Measurements from ENCODE around the gene WDFY2. TPM values are rescaled to one million over a fixed set of nuclear protein-coding genes. Genes with fewer than 3 reads are reported as not detected.

Gene WDFY2
- total and polyA plus RNA-seq, 4 donors: 3.4 to 10.5 (median 5.8) TPM

GRCh38 chr13:51666839-51667238, 82.6 kb downstream of the WDFY2 start:
- 93% methylated on average over 1 of the region's 1 CpG for WGBS

More at GRCh38 chr13:51666839-51667238, 82.6 kb downstream of the WDFY2 start:
- H3K36me3 ChIP-seq (ENCODE audit: control insufficient read depth in 4 of 4, insufficient read depth in 3 of 4, low read depth in 1 of 4, low read length in 3 of 4): no peaks in the 10 kb centered on the region
- H3K9ac ChIP-seq (ENCODE audit: low read depth in 1 of 2, low read length in 2 of 2): no peak overlapping the region
- no peak for DNase-seq (ENCODE audit: low spot score)
- H3K4me3 ChIP-seq (ENCODE audit: low read depth in 1 of 3, low read length in 3 of 3): no peak overlapping the region
- H3K27ac ChIP-seq (ENCODE audit: low read depth in 1 of 2, low read length in 2 of 2): no peak overlapping the region
- H3K9me3 ChIP-seq (ENCODE audit: control insufficient read depth in 4 of 4, low read length in 3 of 4): no peaks in the 10 kb centered on the region
- no peaks in the 10 kb centered on the region for H3K27me3 ChIP-seq (ENCODE audit: control insufficient read depth in 4 of 4, insufficient read depth in 4 of 4, low read length in 3 of 4)
- peaks cover 9 to 28% (median 19%) of the 10 kb centered on the region in 4 donors for H3K4me1 ChIP-seq (ENCODE audit: control insufficient read depth in 4 of 4, insufficient read depth in 4 of 4, low read length in 3 of 4)
- TF ChIP-seq ATF3 (IDR thresholded peaks at IDR 0.05) (no peak), GABPA (IDR thresholded peaks at IDR 0.05 in 1 of 2, conservative IDR thresholded peaks at IDR 0.05 in 1 of 2) (no peak), CTCF (IDR thresholded peaks at IDR 0.05; ENCODE audit: low read depth, low read length, missing input control) (no peak), FOXA1 (IDR thresholded peaks at IDR 0.05) (no peak), EGR1 (IDR thresholded peaks at IDR 0.05; ENCODE audit: low read depth in 2 of 2) (no peak), HNF4A (conservative IDR thresholded peaks at IDR 0.05) (no peak), JUND (IDR thresholded peaks at IDR 0.05) (no peak), YY1 (IDR thresholded peaks at IDR 0.05) (no peak), TAF1 (conservative IDR thresholded peaks at IDR 0.05) (no peak), RXRA (IDR thresholded peaks at IDR 0.05) (no peak), SP1 (IDR thresholded peaks at IDR 0.05) (no peak), FOXA2 (IDR thresholded peaks at IDR 0.05) (no peak), RAD21 (IDR thresholded peaks at IDR 0.05) (no peak), HNF4G (IDR thresholded peaks at IDR 0.05) (no peak), NR2F2 (IDR thresholded peaks at IDR 0.05) (no peak)
- TF ChIP-seq, protein P1, sequence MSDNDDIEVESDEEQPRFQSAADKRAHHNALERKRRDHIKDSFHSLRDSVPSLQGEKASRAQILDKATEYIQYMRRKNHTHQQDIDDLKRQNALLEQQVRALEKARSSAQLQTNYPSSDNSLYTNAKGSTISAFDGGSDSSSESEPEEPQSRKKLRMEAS (IDR thresholded peaks at IDR 0.05): no peak
- TF ChIP-seq, protein P2, sequence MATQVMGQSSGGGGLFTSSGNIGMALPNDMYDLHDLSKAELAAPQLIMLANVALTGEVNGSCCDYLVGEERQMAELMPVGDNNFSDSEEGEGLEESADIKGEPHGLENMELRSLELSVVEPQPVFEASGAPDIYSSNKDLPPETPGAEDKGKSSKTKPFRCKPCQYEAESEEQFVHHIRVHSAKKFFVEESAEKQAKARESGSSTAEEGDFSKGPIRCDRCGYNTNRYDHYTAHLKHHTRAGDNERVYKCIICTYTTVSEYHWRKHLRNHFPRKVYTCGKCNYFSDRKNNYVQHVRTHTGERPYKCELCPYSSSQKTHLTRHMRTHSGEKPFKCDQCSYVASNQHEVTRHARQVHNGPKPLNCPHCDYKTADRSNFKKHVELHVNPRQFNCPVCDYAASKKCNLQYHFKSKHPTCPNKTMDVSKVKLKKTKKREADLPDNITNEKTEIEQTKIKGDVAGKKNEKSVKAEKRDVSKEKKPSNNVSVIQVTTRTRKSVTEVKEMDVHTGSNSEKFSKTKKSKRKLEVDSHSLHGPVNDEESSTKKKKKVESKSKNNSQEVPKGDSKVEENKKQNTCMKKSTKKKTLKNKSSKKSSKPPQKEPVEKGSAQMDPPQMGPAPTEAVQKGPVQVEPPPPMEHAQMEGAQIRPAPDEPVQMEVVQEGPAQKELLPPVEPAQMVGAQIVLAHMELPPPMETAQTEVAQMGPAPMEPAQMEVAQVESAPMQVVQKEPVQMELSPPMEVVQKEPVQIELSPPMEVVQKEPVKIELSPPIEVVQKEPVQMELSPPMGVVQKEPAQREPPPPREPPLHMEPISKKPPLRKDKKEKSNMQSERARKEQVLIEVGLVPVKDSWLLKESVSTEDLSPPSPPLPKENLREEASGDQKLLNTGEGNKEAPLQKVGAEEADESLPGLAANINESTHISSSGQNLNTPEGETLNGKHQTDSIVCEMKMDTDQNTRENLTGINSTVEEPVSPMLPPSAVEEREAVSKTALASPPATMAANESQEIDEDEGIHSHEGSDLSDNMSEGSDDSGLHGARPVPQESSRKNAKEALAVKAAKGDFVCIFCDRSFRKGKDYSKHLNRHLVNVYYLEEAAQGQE (IDR thresholded peaks at IDR 0.05): no peak
- TF ChIP-seq, protein P3, sequence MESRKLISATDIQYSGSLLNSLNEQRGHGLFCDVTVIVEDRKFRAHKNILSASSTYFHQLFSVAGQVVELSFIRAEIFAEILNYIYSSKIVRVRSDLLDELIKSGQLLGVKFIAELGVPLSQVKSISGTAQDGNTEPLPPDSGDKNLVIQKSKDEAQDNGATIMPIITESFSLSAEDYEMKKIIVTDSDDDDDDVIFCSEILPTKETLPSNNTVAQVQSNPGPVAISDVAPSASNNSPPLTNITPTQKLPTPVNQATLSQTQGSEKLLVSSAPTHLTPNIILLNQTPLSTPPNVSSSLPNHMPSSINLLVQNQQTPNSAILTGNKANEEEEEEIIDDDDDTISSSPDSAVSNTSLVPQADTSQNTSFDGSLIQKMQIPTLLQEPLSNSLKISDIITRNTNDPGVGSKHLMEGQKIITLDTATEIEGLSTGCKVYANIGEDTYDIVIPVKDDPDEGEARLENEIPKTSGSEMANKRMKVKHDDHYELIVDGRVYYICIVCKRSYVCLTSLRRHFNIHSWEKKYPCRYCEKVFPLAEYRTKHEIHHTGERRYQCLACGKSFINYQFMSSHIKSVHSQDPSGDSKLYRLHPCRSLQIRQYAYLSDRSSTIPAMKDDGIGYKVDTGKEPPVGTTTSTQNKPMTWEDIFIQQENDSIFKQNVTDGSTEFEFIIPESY (IDR thresholded peaks at IDR 0.05): no peak
